ENCODE data around the gene STK32C. TPM values are rescaled to one million over a fixed set of nuclear protein-coding genes. Genes with fewer than 3 reads are reported as not detected.
"Not testable (repeated sequence)": the region's sequence is repeated elsewhere in the genome, so short reads cannot be mapped to it uniquely, and the experiment has no call there.

Gene STK32C
- total and polyA plus RNA-seq, 4 donors = 4.9 to 12.4 (median 9.7) TPM

DNA sequence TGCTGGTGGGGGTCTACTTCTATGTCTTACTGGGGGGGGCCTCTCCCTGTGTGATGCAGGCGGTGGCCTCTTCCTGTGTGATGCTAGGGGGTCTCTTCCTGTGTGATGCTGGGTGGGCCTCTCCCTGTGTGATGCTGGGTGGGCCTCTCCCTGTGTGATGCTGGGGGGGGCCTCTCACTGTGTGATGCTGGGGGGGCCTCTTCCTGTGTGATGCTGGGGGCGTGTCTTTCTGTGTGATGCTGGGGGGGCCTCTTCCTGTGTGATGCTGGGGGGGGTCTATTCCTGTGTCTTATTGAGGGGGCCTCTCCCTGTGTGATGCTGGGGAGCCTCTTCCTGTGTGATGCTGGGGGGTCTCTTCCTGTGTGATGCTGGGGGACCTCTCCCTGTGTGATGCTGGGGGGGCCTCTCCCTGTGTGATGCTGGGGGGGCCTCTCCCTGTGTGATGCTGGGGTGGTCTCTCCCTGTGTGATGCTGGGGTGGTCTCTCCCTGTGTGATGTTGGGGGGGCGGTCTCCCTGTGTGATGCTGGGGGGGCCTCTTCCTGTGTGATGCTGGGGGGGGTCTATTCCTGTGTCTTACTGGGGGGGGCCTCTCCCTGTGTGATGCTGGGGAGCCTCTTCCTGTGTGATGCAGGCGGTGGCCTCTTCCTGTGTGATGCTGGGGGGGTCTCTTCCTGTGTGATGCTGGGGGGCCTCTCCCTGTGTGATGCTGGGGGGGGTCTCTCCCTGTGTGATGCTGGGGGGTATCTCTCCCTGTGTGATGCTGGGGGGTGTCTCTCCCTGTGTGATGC is 146.7 kb downstream of the STK32C start:
- H3K4me1 ChIP-seq (ENCODE audit: control insufficient read depth in 1 of 2, insufficient read depth in 2 of 2, low read length in 2 of 2); ATAC-seq (ENCODE audit: low FRiP score); H3K9me3 ChIP-seq (ENCODE audit: control insufficient read depth, low read length); H3K27me3 ChIP-seq (ENCODE audit: control insufficient read depth in 1 of 2, insufficient read depth in 2 of 2, low read length in 1 of 2); DNase-seq; H3K4me3 ChIP-seq (ENCODE audit: low read length in 2 of 2); H3K27ac ChIP-seq (ENCODE audit: low read depth in 1 of 2, low read length in 2 of 2); intact Hi-C loops (cut with DNase I); H3K36me3 ChIP-seq (ENCODE audit: control insufficient read depth in 1 of 2, insufficient read depth in 2 of 2, low read length in 1 of 2): not testable (repeated sequence)
- WGBS, 2 donors = 78 to 88% methylated on average over 1 to 4 of the region's 4 CpGs

DNA sequence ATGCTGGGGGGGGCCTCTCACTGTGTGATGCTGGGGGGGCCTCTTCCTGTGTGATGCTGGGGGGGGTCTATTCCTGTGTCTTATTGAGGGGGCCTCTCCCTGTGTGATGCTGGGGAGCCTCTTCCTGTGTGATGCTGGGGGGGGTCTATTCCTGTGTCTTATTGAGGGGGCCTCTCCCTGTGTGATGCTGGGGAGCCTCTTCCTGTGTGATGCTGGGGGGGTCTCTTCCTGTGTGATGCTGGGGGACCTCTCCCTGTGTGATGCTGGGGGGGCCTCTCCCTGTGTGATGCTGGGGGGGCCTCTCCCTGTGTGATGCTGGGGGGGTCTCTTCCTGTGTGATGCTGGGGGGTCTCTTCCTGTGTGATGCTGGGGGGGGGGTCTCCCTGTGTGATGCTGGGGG is 147.5 kb downstream of the STK32C start:
- H3K4me1 ChIP-seq (ENCODE audit: control insufficient read depth in 1 of 2, insufficient read depth in 2 of 2, low read length in 2 of 2); intact Hi-C loops (cut with DNase I); ATAC-seq (ENCODE audit: low FRiP score); H3K27me3 ChIP-seq (ENCODE audit: control insufficient read depth in 1 of 2, insufficient read depth in 2 of 2, low read length in 1 of 2); H3K36me3 ChIP-seq (ENCODE audit: control insufficient read depth in 1 of 2, insufficient read depth in 2 of 2, low read length in 1 of 2); H3K27ac ChIP-seq (ENCODE audit: low read depth in 1 of 2, low read length in 2 of 2); H3K9me3 ChIP-seq (ENCODE audit: control insufficient read depth, low read length); H3K4me3 ChIP-seq (ENCODE audit: low read length in 2 of 2); DNase-seq: not testable (repeated sequence)

DNA sequence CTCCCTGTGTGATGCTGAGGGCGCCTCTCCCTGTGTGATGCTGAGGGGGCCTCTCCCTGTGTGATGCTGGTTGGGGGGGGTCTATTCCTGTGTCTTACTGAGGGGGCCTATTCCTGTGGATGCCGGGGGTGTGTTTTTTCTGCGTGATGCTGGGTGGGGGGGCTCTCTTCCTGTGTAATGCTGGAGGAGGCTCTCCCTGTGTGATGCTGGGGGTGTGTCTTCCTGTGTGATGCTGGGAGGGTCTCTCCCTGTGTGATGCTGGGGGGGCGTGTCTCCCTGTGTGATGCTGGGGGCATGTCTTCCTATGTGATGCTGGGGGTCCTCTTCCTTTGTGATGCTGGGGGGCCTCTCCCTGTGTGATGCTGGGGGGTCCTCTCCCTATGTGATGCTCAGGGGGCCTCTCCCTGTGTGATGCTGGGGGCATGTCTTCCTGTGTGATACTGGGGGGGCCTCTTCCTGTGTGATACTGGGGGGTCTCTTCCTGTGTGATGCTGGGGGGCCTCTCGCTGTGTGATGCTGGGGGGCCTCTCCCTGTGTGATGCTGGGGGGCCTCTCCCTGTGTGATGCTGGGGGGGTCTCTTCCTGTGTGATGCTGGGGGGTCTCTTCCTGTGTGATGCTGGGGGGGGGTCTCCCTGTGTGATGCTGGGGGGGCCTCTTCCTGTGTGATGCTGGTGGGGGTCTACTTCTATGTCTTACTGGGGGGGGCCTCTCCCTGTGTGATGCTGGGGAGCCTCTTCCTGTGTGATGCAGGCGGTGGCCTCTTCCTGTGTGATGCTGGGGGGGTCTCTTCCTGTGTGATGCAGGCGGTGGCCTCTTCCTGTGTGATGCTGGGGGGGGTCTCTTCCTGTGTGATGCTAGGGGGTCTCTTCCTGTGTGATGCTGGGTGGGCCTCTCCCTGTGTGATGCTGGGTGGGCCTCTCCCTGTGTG is 148.2 kb downstream of the STK32C start:
- WGBS, 2 donors = 67 to 81% methylated on average over 4 to 7 of the region's 7 CpGs
- not testable (repeated sequence) for H3K9me3 ChIP-seq (ENCODE audit: control insufficient read depth, low read length); H3K27me3 ChIP-seq (ENCODE audit: control insufficient read depth in 1 of 2, insufficient read depth in 2 of 2, low read length in 1 of 2); ATAC-seq (ENCODE audit: low FRiP score); H3K4me1 ChIP-seq (ENCODE audit: control insufficient read depth in 1 of 2, insufficient read depth in 2 of 2, low read length in 2 of 2); H3K4me3 ChIP-seq (ENCODE audit: low read length in 2 of 2); H3K36me3 ChIP-seq (ENCODE audit: control insufficient read depth in 1 of 2, insufficient read depth in 2 of 2, low read length in 1 of 2); H3K27ac ChIP-seq (ENCODE audit: low read depth in 1 of 2, low read length in 2 of 2)
- DNase-seq = peak; percentile 2 to 45
- intact Hi-C loops (cut with DNase I) = loop anchor here in 1 of 2 donors (10.0 kb wide), 1 partner anchor 265 kb away; no protein-coding TSS in a partner anchor

DNA sequence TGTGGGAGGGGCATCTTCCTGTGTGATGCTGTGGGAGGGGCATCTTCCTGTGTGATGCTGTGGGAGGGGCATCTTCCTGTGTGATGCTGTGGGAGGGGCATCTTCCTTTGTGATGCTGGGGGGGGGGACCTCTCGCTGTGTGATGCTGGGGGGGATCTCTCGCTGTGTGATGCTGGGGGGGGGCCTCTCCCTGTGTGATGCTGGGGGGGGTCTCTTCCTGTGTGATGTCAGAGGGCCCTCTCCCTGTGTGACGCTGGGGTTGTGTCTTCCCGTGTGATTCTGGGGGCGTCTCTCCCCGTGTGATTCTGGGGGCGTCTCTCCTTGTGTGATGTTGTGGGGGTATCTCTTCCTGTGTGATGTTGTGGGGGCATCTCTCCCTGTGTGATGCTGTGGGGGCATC is 148.9 kb downstream of the STK32C start:
- intact Hi-C loops (cut with DNase I) = loop anchor here in 1 of 2 donors (10.0 kb wide), 1 partner anchor 264 kb away; no protein-coding TSS in a partner anchor
- no peak overlapping the region for H3K4me3 ChIP-seq (ENCODE audit: low read length in 2 of 2)
- no peaks in the 10 kb centered on the region for H3K27me3 ChIP-seq (ENCODE audit: control insufficient read depth in 1 of 2, insufficient read depth in 2 of 2, low read length in 1 of 2)
- ATAC-seq (ENCODE audit: low FRiP score) (no peak), DNase-seq (peak in 1 of 2 donors; percentile 18)
- H3K27ac ChIP-seq (ENCODE audit: low read depth in 1 of 2, low read length in 2 of 2) = no peak overlapping the region
- H3K36me3 ChIP-seq (ENCODE audit: control insufficient read depth in 1 of 2, insufficient read depth in 2 of 2, low read length in 1 of 2) = no peaks in the 10 kb centered on the region
- H3K9me3 ChIP-seq (ENCODE audit: control insufficient read depth, low read length) = no peaks in the 10 kb centered on the region
- 76 to 90% methylated on average over 7 of the region's 7 CpGs for WGBS, 2 donors
- no peaks in the 10 kb centered on the region for H3K4me1 ChIP-seq (ENCODE audit: control insufficient read depth in 1 of 2, insufficient read depth in 2 of 2, low read length in 2 of 2)

DNA sequence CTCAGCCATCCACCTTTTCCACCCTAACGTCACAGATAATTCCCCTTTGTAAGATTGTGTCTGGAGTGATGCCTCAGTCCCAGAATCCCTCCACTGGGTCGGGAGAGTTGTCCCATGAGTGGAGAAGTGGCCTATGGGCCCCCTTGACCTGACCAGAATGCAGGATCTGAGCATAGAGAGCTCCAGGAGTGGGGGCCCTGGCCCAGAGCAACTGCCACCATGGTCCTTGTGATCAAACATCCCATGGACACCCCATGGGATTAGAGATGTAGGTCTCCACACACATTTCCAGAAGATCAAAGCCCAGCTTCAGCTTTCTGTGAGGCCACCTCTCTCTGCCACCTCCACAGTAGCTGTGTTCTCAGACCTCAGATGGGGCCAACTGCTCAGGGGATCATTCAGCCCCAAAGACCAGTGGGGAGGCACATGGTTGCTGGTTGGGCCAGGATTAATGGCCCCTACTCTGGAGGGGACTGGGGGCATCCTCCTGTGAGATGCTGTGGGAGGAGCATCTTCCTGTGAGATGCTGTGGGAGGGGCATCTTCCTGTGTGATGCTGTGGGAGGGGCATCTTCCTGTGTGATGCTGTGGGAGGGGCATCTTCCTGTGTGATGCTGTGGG is 149.5 kb downstream of the STK32C start:
- WGBS, 2 donors = 48 to 63% methylated on average over 2 of the region's 2 CpGs
- DNase-seq = peak in 1 of 2 donors; percentile 24
- no peak overlapping the region for H3K4me3 ChIP-seq (ENCODE audit: low read length in 2 of 2)
- intact Hi-C loops (cut with DNase I) = loop anchor here in 1 of 2 donors (10.0 kb wide), 1 partner anchor 263 kb away; no protein-coding TSS in a partner anchor
- no peaks in the 10 kb centered on the region for H3K9me3 ChIP-seq (ENCODE audit: control insufficient read depth, low read length)
- no peaks in the 10 kb centered on the region for H3K4me1 ChIP-seq (ENCODE audit: control insufficient read depth in 1 of 2, insufficient read depth in 2 of 2, low read length in 2 of 2)
- H3K27ac ChIP-seq (ENCODE audit: low read depth in 1 of 2, low read length in 2 of 2) = no peak overlapping the region
- no peaks in the 10 kb centered on the region for H3K27me3 ChIP-seq (ENCODE audit: control insufficient read depth in 1 of 2, insufficient read depth in 2 of 2, low read length in 1 of 2)
- ATAC-seq (ENCODE audit: low FRiP score) = no peak
- H3K36me3 ChIP-seq (ENCODE audit: control insufficient read depth in 1 of 2, insufficient read depth in 2 of 2, low read length in 1 of 2) = no peaks in the 10 kb centered on the region

Other genes starting within 250 kb of the STK32C start
- under 1 TPM; 0.23 to 0.99 TPM for gene JAKMIP3, start 242.0 kb downstream of the STK32C start, total RNA-seq
- under 1 TPM in 1 of 2 donors, not detected in 1; 0.36 TPM for gene JAKMIP3, start 242.0 kb downstream of the STK32C start, polyA plus RNA-seq
- gene DPYSL4, start 121.0 kb downstream of the STK32C start, total RNA-seq = 1 to 10 TPM in 1 of 2 donors, under 1 TPM in 1; 0.84 to 1.4 TPM
- under 1 TPM in 1 of 2 donors, not detected in 1; 0.95 TPM for gene DPYSL4, start 121.0 kb downstream of the STK32C start, polyA plus RNA-seq
- 10 to 100 TPM in 1 of 2 donors, 1 to 10 TPM in 1; 4.6 to 11.7 TPM for gene LRRC27, start 24.2 kb upstream of the STK32C start, total RNA-seq
- 1 to 10 TPM; 3.1 to 9.0 TPM for gene LRRC27, start 24.2 kb upstream of the STK32C start, polyA plus RNA-seq
- 1 to 10 TPM; 6.8 to 8.7 TPM for gene PWWP2B, start 89.2 kb upstream of the STK32C start, total RNA-seq
- 1 to 10 TPM; 2.0 to 3.6 TPM for gene PWWP2B, start 89.2 kb upstream of the STK32C start, polyA plus RNA-seq
- 100 to 1,000 TPM in 1 of 2 donors, 10 to 100 TPM in 1; 66.4 to 112 TPM for gene INPP5A, start 229.8 kb upstream of the STK32C start, total RNA-seq
- gene INPP5A, start 229.8 kb upstream of the STK32C start, polyA plus RNA-seq = 10 to 100 TPM; 37.7 to 43.4 TPM